PC-3 (cell line): Measurements from ENCODE around the gene SPOPL. TPM values are rescaled to one million over a fixed set of nuclear protein-coding genes. Genes with fewer than 3 reads are reported as not detected.

ENCODE experiments used
- ATAC-seq: fragments of 200-7000 bp; cut with Tn5 transposase; 2 replicates; pipeline ENCODE4 v1.9.1; 2020; ENCODE audit warnings: mild to moderate bottlenecking, moderate library complexity
- BruUV-seq: library from RNA; stranded (reverse); fragments of 400-500 nt; replicated peaks from 2 replicates; lab custom pipeline; 2021; lab: Mats Ljungman, UMichigan
- CTCF ChIA-PET: fragments of 300-600 bp; sonication (Branson Sonifier 250); formaldehyde crosslinking; loops from one replicate; lab custom pipeline; 2022; ENCODE audit warnings: antibody characterized with exemption; lab: Charles Lee
- POLR2A ChIA-PET: fragments of 300-600 bp; sonication (Branson Sonifier 250); formaldehyde crosslinking; loops from one replicate; lab custom pipeline; 2022; ENCODE audit warnings: antibody characterized with exemption; ENCODE audit not compliant: unreplicated experiment; lab: Charles Lee
- DNase-seq: peaks from one replicate; pipeline ENCODE4 v3.0.0-alpha.2; 2015
- H2AFZ ChIP-seq: fragments of 300-600 bp; sonication (generic); 2 replicates; pipeline ENCODE4 v1.6.0; 2016; ENCODE audit warnings: antibody characterized with exemption, low read length
- H3F3A ChIP-seq: fragments of 300-600 bp; sonication (generic); one replicate; pipeline ENCODE4 v1.6.0; 2017; ENCODE audit warnings: antibody characterized with exemption, low read length, control low read depth, mild to moderate bottlenecking; ENCODE audit not compliant: unreplicated experiment
- H3K27ac ChIP-seq: fragments of 300-600 bp; sonication (generic); 2 replicates; pipeline ENCODE4 v1.5.1; 2016; ENCODE audit warnings: mild to moderate bottlenecking, low read length
- H3K27me3 ChIP-seq: fragments of 300-600 bp; sonication (generic); 2 replicates; pipeline ENCODE4 v1.6.1; 2016; ENCODE audit warnings: low read length, mixed read lengths
- H3K36me3 ChIP-seq: fragments of 300-600 bp; sonication (generic); 2 replicates; pipeline ENCODE4 v1.6.1; 2016; ENCODE audit warnings: low read depth, mixed run types, low read length, mixed read lengths
- H3K4me1 ChIP-seq: fragments of 300-600 bp; sonication (generic); 2 replicates; pipeline ENCODE4 v1.5.1; 2016; ENCODE audit warnings: low read length; ENCODE audit not compliant: insufficient read depth
- H3K4me2 ChIP-seq: fragments of 300-600 bp; sonication (generic); 2 replicates; pipeline ENCODE4 v1.6.0; 2016; ENCODE audit warnings: low read length
- H3K4me3 ChIP-seq: fragments of 300-600 bp; sonication (generic); 2 replicates; pipeline ENCODE4 v1.5.1; 2016; ENCODE audit warnings: mild to moderate bottlenecking, low read length, mixed read lengths
- H3K79me2 ChIP-seq: fragments of 300-600 bp; sonication (generic); 2 replicates; pipeline ENCODE4 v1.6.1; 2017; ENCODE audit warnings: low read length, mixed read lengths
- H3K9ac ChIP-seq: fragments of 300-600 bp; sonication (generic); 2 replicates; pipeline ENCODE4 v1.6.0; 2016; ENCODE audit warnings: mild to moderate bottlenecking, low read length
- H3K9me2 ChIP-seq: fragments of 300-600 bp; sonication (generic); replicated peaks from 2 replicates; pipeline ENCODE4 v1.6.1; 2016; ENCODE audit warnings: mixed run types, low read length, mixed read lengths
- H3K9me3 ChIP-seq: fragments of 300-600 bp; sonication (generic); 2 replicates; pipeline ENCODE4 v1.6.1; 2016; ENCODE audit warnings: low read length, mixed read lengths
- H4K20me1 ChIP-seq: fragments of 300-600 bp; sonication (generic); 2 replicates; pipeline ENCODE4 v1.6.1; 2016; ENCODE audit warnings: low read length, mixed read lengths
- CTCF ChIP-seq: fragments of 300-600 bp; sonication (generic); conservative IDR thresholded peaks from 2 replicates; pipeline ENCODE4 v1.5.1; 2017; ENCODE audit warnings: antibody characterized with exemption, low read depth, mild to moderate bottlenecking, low read length
- EZH2 ChIP-seq: fragments of 300-600 bp; sonication (generic); IDR thresholded peaks from one replicate; pipeline ENCODE4 v1.6.1; 2017; ENCODE audit warnings: antibody characterized with exemption, mild to moderate bottlenecking, low read length; ENCODE audit not compliant: unreplicated experiment
- EZH2phosphoT487 ChIP-seq: fragments of 300-600 bp; sonication (generic); IDR thresholded peaks from 2 replicates; pipeline ENCODE4 v1.6.1; 2018; ENCODE audit warnings: mild to moderate bottlenecking, antibody characterized with exemption, low read length, borderline replicate concordance
- intact Hi-C: fragments of 100-400 bp; cut with micrococcal nuclease; formaldehyde crosslinking; loops from 2 replicates; pipeline ENCODE4 v1.9.0; 2023
- total RNA-seq: library from RNA; depleted of rRNA; stranded (reverse); fragments of >200 nt; gene quantifications from 2 replicates; pipeline ENCODE4 v1.2.3, GENCODE V29; 2014

The SPOPL gene
- total RNA-seq, 1 experiment from 2014 or later = 10.2 TPM

- DNase-seq (no peak), ATAC-seq (peak; percentile 21)
- Histone ChIP-seq H3K36me3 (no peaks in the 10 kb centered on the region), H3K9me2 (no peaks in the 10 kb centered on the region), H3K27ac (peak overlapping the region; percentile 80), H3K4me1 (peaks cover 31% of the 10 kb centered on the region), H3K79me2 (peaks cover 49% of the 10 kb centered on the region), H3F3A (no peaks in the 10 kb centered on the region), H3K4me3 (peak overlapping the region; percentile 93), H2AFZ (peak overlapping the region; percentile 94), H4K20me1 (0 out of 2 replicates have a peak, but pooled peaks cover 3% of the 10 kb centered on the region), H3K27me3 (no peaks in the 10 kb centered on the region), H3K9ac (peak overlapping the region; percentile 96), H3K4me2 (peak overlapping the region; percentile 97), H3K9me3 (no peaks in the 10 kb centered on the region)
- TSS peak; percentile 65 for BruUV-seq
- intact Hi-C loops = loop anchor here (5.0 to 10.0 kb wide), 6 partner anchors 101 to 586 kb away; partner anchors contain the start of gene HNMT
- TF ChIP-seq EZH2 (no peak), EZH2phosphoT487 (no peak), CTCF (no peak)
- CTCF ChIA-PET = interaction anchor here (0.6 kb wide), 1 partner anchor 326 kb away, joined by 4 read pairs; no protein-coding TSS in a partner anchor
- POLR2A ChIA-PET = no interaction called here
Observed at GRCh38 chr2:138500592-138501424, 762 bp upstream of the SPOPL start.

GRCh38 chr2:138502255-138503086, 901 bp downstream of the SPOPL start:
- Histone ChIP-seq H3K79me2 (peaks cover 66% of the 10 kb centered on the region), H2AFZ (peak overlapping the region; percentile 94), H3K9me3 (no peaks in the 10 kb centered on the region), H3K4me3 (peak overlapping the region; percentile 81), H3K36me3 (no peaks in the 10 kb centered on the region), H3K27ac (peak overlapping the region; percentile 38), H3K4me1 (peaks cover 47% of the 10 kb centered on the region), H3K4me2 (peak overlapping the region; percentile 83), H3K9me2 (no peaks in the 10 kb centered on the region), H3K9ac (peak overlapping the region; percentile 85), H3K27me3 (no peaks in the 10 kb centered on the region), H3F3A (no peaks in the 10 kb centered on the region), H4K20me1 (peaks cover 13% of the 10 kb centered on the region; the same call in 1 of the 2 replicates)
- ChIA-PET CTCF (no interaction called here), POLR2A (no interaction called here)
- intact Hi-C loops = loop anchor here (2.0 to 10.0 kb wide), 7 partner anchors 100 to 588 kb away; partner anchors contain the start of gene HNMT
- TF ChIP-seq EZH2 (no peak), CTCF (no peak), EZH2phosphoT487 (no peak)
- peak; percentile 27 for ATAC-seq
- peak; percentile 39 for DNase-seq
- TSS peak; percentile 51 for BruUV-seq
